HG02759 (cell line): ENCODE data around the gene UBE2Q1.

Source experiments
- ATAC-seq: cut with Tn5 transposase; IDR thresholded peaks from one replicate; pipeline ENCODE4 v1.9.1; 2021; ENCODE audit warnings: mild to moderate bottlenecking, moderate library complexity; ENCODE audit not compliant: unreplicated experiment

UBE2Q1 gene

DNA sequence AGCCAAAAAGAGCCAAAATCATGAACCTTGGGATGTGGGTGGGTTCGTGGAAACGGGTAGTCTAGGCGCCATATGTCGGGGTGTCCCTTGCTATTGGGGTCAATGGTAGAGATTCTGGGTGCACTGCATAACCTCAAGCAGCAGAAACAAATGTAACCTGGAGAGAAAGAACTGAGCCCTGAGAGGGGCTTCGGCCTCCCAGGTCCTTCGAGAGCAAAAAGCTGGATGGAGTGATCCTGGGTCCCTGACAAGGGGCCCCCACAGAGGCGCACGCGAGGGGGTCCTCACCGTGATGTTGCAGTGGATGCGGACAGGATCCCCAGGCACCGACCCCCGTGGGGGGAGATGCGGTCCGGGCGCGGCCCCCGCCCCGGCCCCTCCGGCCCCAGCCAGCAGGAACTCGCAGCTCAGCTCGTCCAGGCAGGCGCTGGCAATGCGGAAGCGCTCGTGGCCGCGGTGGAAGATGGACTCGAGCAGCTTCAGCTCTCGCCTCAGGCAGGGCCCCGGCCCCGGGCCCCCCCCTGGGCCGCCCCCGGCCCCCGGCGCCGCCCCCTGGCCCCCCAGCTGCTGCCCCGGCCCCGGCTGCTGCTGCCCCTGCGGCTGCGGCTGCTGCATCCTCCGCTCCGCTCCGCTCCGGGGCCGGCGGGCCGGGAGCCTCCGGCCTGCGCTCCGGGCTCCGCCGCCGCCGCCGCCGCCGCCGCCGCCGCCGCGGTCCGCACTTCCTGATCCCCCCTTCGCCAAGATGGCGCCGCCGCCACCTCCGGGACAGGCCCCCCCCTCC, at the start of gene UBE2Q1:
Gene UBE2Q1, minus strand, starts transcription at position 724 of the 781 bp plus-strand sequence. Its CDS starts 109 bp downstream, at position 615.
- peak; percentile 19 for ATAC-seq

DNA sequence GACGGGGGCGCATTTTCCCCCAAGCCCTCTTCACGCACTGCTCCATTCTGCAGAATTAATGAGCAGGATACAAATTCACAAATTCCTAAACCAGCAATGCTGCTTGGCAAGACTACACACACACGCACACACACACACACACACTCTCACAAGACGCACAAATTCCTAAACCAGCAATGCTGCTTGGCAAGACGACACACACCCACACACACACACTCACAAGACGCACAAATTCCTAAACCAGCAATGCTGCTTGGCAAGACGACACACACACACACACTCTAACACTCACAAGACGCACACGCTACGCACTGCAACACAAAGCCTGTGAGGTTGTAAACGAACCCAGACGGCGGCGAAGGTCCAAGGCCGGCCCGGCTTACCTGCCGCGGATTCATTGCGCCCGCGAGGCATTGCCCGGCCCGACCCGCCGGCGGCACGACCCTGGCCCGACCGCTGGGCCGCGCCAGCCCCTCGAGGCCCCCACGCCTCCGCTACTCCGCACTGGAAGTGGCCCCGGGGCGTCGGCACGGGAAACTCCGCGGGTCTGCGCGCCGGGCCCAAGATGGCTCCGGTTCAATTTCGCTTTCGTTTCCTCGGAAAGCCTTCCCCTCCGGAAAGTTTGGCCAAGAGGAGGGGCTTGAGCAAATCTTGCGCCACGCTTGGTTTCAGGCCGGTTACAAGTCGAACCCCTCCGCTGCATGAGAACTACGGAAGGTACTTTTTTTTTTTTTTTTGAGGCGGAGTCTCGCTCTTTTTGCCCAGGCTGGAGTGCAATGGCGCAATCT, 49.3 kb upstream of the UBE2Q1 start, which contains the start of gene ADAR:
Gene ADAR, minus strand, starts transcription at position 578 of the 788 bp plus-strand sequence. Its CDS starts 180 bp downstream, at position 398.
- ATAC-seq, result peak; percentile 65

DNA sequence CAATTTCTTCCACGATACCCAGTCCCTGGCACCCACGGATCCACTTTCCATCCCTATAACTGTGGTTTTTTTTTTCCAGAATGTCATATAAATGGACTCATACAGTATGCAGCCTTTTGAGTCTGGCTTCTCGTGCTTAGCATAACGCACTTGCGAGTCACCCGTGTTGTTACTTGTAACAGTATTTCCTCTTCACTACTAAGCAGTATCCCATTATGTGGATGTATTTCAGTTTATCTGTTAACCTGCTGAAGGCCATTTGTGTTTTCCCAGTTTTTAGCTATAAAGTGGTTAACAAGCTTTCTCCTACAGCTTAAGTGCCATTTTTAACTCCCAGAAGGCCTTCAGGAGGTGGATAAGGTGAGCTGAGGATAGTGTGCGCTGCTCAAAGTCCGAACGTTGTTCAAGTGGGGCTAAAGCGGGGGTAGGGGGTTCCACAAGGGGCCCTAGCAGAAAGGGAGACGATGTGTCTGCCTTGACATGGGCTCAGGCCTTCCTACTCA, 48.7 kb upstream of the UBE2Q1 start:
- ATAC-seq, result peak; percentile 3

DNA sequence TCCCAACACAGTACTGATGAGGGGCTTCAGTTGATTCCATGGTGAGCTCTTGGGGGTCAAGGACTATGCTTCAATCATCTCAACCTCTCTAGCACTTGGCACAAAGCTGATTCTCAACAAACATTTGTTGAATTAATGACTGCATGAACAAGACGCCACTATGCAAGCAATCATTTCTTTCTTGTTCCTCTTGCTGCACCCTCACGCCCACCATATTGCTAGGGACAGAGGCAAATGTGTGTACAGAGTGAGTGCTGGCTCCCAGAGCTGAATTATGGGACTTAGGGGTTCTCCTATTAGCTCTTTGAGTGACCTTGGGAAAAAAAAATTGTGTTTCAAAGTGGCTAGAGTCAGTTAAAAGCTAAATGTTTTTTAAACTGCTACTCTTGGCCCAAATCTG, 47.1 kb upstream of the UBE2Q1 start:
- ATAC-seq, result no peak

DNA sequence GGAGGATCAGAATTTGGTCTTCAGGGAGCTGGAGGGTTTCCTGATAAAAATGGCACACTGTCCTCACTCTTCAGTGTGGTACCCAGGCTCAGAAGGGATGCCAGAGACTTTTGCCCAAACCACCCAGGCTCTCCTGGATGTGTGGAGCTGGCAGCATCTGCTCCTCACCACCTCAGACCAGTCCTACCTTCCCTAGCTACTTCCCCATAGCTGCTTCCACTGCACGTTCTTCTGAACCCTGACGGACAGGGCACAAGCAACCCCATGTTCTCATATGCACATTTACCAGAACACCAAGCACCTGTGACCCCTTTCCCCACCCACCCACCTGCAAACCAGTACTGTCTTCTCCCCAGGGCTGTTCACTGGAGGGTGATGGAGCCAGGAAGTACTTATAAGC, 44.9 kb upstream of the UBE2Q1 start:
- no peak for ATAC-seq

DNA sequence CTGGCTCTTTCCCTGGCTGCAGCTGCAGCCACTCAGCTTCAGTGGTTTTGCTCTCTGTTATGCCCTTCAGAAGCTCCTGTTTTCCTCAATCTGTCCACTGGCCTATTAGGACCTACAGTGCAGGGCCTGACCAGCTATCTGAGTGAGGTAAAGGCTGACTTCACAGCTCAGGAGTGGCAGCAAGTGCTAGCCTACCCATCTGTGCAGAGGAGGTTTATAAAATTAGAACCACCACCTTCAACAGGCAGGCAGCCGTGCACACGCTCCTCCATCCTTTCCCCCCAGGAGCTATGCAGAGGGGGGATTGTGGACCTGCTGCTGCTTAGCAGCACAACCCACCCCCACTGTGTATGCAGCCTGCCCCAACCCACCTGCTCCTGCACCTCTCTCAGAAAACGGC, 41.2 kb upstream of the UBE2Q1 start:
- ATAC-seq, result no peak

DNA sequence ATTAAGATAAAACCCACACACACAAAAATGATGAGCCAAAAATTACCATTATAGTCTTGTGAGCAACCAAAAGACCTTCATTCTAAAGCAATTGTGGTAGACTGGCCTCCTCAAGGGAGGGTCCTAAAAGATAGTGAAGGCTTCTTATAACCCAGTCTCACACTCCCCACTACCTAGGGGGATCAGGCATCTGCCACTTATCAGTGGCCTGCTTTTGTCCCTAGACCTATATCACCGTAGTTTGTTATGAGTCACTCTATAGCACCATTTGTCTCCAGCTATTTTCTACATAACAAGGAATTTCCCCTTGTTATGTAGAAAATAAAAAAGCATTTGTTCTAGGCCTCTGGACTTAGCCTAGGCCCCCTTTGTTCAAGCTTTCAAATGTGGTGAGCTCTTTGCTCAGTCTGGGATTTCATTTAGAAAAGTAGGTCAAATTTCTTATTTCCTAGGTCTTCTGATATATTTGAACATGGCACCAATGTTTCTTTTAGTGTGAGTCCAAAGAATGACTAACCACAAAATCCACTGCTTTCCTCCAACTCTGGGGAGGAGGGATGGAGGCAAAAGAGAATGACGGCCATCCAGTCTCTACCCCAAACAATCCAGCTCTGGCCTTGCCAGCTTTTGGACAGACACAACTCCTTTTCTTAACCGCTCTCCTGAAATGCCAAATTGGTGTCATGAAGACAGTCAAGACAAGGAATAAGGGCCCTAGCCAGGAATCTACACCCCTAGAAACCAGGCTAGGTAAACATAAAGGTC, 40.6 kb upstream of the UBE2Q1 start:
- ATAC-seq, result no peak

DNA sequence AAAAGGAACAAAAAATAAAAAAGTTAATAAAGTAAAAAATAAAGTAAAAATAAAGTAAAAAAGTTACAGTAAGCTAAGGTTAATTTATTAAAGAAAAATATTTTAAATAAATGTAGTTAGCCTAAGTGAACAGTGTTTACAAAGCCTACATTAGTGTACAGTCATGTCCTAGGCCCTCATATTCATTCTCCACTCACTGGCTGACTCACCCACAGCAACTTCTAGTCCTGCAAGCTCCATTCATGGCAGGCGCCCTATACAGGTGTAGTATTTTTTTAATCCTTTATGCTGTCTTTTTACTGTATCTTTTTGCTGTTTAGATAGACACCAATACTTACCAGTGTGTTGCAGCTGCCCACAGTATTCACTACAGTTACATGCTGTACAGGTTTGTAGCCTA, 37.2 kb upstream of the UBE2Q1 start:
- ATAC-seq, result no peak

DNA sequence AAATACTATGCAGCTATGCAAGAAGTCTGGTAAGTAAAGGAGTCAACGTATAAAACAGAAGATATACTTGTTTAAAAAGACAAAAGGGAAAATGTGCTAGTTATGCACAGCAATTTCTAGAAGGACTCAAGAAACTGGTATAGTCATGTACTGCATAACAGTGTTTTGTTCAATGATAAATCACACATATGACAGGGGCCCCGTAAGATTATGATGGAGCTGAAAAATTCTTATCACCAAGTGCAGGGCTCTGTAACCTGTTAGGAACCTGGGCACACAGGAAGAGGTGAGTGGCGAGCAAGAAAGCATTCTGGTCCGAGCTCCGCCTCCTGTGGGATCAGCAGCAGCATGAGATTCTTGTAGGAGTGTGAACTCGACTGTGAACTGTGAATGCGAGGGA, 36.3 kb upstream of the UBE2Q1 start:
- no peak for ATAC-seq

DNA sequence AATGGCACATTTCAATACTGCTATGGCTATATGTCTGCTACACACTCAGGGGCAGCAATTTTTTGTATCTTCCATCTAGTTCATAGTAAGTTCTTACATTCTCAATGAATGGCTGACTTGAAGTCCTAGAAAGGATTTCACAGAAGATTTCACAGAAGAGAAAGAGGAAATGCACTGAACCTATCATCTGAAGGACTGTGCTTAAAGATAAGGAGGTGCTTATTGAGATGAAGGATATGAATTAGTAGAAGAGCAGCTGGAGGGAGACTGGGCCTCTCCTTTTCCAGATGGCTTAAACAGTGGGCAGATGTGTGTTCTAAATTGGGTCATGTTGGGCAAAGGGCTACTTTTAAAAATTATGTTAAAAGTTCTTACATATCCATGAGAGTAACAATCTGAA, 34.9 kb upstream of the UBE2Q1 start:
- no peak for ATAC-seq

DNA sequence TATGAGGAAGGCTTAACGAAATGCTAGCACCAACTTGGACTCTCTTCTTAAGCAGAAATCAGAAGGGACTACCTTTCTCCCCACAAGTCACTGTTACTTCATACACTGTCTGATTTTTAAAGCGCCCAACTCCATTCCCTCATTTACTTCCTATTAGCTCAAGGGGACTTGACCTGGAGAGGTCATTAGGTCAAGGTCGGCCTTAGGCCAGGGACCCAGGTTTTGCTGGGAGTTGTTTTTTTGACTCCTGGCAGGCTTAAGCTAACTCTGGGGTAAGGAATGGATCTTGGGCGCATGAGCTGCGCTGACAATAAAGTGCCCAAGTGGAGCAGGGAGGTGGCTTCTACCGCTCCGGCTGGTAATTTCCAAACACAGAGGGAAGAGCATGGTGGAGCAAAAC, 32.7 kb upstream of the UBE2Q1 start:
- no peak for ATAC-seq

DNA sequence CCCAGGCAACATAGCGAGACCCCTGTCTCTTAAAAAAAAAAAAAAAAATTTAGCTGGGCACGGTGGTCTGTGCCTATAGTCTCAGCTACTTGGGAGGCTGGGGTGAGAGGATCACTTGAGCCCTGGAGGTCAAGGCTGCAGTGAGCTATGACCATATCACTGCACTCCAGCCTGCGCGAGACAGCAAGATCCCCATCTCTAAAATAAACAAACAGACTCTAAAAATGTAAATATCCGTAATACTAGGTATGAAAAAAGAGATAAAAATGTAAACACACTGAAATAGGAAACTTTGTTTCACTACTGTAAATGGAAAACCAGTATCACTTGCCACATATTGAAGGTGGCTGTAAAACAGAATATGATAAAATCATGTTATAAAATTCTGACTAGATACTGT, 32.3 kb upstream of the UBE2Q1 start:
- ATAC-seq, result no peak

DNA sequence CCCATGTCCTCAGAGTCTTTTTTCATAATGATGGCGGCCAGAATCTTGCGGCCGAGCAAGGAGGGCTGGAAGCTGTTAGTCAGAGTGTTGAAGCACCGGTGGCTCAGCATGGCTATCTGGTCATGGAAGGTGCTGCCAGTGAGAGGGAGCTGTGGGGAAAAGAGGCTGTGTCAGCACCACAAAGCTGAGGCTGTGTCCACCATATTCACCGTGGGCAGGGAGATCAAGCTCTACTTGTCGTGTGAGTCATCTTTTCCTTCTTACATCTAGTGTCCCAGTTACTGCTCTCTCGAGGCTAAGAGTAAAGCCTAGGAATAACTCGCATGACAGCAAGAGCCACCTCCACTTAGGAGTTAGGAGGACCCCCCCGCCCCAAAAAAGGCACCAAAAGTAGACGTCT, 31.3 kb upstream of the UBE2Q1 start:
- no peak for ATAC-seq

DNA sequence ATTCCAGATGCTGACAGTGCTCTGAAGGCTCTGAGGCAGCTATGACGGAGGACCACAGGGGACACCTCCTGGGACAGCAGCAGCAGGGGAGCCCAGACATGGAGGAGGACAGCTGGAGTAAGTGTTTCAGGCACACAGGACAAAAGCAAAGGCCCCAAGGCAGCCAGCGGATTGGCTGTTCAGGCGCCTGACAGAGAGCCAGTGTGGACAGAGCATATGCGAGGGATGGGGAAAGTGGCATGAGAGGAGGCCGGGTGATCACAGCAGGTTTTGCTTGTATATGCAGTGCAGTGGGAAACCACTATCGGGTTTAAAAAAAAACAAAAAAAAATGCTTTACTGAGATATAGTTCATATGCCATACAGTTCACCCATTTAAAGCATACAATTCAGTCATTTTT, 28.2 kb upstream of the UBE2Q1 start:
- no peak for ATAC-seq

DNA sequence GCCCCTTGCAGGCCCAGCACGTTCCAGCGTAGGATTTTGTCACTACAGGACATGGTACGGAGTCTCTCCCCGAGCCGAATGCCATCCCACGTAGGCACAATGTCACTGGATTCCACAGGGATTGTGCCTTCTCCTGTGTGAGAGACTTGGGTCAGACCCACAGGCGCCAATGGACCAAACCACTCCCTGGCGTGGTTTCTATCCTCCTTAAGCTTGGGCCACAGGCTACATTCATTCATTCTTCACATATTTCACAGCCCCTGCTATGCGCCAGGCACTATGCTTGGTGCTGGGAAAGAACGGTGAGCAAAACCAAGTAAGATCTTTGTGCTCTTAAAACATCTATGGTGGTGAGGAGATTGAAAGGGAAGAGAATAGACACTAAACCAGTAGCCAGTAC, 27.8 kb upstream of the UBE2Q1 start:
- ATAC-seq, result no peak

DNA sequence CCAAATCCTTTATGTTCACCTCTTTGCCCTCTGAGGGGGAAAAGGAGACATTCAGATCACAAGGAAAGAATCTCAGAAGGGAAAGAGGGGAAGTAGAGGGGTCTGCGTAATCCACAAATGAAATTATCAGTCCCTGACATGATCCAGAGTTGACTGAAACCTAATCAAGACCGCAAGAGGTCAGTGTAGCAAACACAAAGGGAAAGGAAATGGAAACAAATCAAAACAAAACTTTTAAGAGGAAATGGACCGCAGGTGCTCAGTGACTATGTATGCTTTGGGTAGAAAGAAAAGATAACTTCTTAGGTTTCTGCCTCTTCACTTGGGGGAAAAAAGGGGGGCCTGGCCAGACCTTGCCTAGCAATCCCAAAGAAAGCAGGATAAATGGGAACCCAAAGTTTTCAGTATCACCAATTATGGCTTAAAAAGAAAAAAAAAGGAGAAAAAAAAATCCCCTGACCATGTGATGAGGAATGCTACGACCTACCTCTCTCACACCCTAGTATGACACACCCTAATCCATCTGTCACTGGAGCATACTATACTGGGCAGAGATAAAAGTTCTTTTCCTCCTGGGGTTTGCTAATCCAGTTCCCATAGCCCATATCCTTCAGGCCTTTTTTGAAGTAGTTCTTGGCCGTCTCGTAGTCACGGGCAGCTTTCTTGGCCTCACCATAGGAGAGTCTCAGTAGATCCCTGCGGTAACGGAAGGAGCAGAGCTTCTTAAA, 26.0 kb upstream of the UBE2Q1 start:
- no peak for ATAC-seq

DNA sequence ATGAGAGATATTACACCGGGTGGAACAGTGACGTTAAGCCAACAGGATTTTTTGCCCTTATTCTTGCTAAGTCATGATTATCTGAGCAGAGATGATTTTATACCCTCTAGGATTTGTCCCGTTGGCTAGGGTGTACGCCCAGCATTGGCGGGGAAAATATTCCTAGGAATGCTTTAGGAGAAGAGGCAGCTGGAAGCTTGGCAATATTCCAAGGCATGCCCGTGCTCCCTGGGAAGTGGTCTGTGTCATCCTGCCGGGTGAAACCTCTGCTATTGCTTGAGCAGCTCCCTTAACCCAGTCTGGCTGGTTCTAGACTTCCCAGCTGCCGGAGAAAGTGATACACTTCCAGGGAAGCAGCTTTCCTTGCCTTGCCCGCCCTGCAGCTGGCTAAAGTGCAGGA, 25.3 kb upstream of the UBE2Q1 start:
- no peak for ATAC-seq

DNA sequence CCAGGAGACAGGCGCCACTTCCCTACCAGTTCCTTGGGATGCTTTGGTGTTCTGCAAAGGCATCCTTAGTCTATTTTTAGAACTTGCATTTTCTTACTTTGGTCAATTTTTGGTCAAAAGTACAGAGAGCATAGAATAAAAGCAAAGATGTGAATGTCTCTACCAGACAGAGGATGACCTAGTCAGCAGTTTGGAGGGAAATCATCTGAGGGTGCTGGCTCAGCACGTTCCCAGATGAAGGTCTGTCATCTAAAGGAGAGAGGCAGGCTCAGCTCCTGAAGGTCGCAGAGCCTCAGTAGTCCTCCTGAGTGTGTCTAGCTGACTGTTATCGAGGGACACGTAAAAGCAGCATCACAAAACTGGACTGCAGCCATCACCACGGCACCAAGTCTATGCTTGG, 24.4 kb upstream of the UBE2Q1 start:
- no peak for ATAC-seq

DNA sequence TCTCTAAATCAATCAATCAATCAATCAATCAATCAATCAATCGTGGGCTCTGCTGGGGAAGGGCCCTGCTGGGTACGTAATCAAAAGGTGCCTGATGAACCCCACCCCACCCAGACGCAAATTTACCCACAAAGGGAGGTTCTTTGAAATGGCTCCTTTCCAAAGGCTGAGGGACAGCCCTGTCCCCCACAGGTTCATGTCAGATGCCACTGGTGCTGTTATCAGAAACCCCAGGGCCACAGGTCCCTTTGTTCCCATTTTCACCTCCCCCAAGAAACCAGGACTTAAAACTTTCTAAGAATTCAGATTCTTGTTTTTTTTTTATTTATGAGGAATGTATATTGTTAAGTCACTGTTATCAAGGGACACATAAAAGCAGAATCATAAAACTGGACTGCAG, 23.3 kb upstream of the UBE2Q1 start:
- no peak for ATAC-seq

DNA sequence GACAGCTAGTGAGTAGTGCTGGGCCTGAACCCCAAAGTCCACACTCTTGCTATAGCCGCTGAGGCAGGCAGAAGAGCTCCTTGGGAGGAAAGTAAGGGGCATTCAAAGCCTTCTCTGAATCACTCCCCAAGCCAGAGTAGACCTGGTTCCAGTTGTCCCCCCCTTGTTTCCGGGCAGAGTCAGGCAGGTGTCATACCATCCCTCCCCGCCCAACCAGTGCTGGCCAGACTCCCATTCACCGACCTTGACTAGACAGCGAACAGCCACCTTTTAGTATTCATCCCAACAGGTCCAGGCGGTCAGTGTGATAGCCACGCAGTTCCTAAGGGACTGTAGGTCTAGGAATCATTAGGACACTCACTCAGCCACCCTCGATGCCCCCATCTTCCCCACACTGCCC, 20.9 kb upstream of the UBE2Q1 start:
- no peak for ATAC-seq

DNA sequence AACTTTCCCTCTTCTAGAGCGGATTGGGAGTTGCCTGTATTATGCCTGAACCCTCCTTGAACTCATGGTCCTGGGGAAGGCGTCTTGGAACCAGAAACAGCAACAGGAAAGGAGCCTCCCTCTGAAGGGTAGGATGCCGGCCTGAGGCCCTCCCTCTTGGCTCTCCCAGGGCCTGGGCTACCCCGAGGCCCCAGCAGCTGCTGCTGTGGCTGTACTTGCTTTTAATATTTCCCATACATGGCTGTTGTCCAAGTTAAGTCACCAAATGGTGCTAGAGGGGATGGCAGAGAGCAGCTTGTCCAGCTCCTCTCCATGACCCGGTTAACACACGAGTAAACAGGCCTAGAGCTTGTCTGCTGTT, 19.6 kb upstream of the UBE2Q1 start:
- ATAC-seq, result no peak
